SK-N-MC (cell line): ENCODE results near the gene PLRG1.

Source experiments
- EZH2 ChIP-seq: fragments of 200-600 bp; sonication (generic); IDR thresholded peaks from one replicate; pipeline ENCODE4 v1.6.1; 2017; ENCODE audit warnings: antibody characterized with exemption
- FOXP2 ChIP-seq: optimal IDR thresholded peaks from 2 replicates; pipeline ENCODE3; 2011; ENCODE audit warnings: mild to moderate bottlenecking, moderate library complexity; ENCODE audit not compliant: insufficient read depth; ENCODE audit errors: extremely low read length, control extremely low read depth
- POLR2AphosphoS5 ChIP-seq: IDR thresholded peaks from 2 replicates; pipeline ENCODE4 v1.6.1; 2012; ENCODE audit warnings: mild to moderate bottlenecking, low read depth, low read length, borderline replicate concordance

DNA sequence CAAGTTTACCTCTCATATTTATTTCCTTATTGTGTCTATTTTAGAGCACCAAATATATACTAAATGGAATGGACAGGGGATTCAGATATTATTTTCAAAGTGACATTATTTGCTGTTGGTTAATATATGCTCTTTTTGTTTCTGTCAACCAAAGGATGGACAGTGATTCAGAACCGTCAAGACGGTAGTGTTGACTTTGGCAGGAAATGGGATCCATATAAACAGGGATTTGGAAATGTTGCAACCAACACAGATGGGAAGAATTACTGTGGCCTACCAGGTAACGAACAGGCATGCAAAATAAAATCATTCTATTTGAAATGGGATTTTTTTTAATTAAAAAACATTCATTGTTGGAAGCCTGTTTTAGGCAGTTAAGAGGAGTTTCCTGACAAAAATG is 18.8 kb upstream of the PLRG1 start:
- TF ChIP-seq EZH2 (no peak), POLR2AphosphoS5 (no peak), FOXP2 (no peak)
